Astrocyte (in vitro differentiated cells and primary cell): ENCODE results near the gene DPP7. TPM values are rescaled to one million over a fixed set of nuclear protein-coding genes. Genes with fewer than 3 reads are reported as not detected.

Source experiments
- DNase-seq: peaks from one replicate; pipeline ENCODE4 v3.0.0-alpha.2; 2010; ENCODE audit warnings: low read depth
- FAIRE-seq: peaks from 2 replicates; lab custom pipeline; 2011; peaks lifted over from hg19 to GRCh38; lab: Jason Lieb, UNC
- H2AFZ ChIP-seq: 2 replicates; pipeline ENCODE4 v1.6.0; 2012; ENCODE audit warnings: low read depth, low read length, inconsistent platforms
- H3K27ac ChIP-seq: 2 replicates; pipeline ENCODE4 v1.5.1; 2011; ENCODE audit warnings: low read depth, low read length, inconsistent platforms
- H3K27me3 ChIP-seq: 2 replicates; pipeline ENCODE4 v1.6.0; 2011; ENCODE audit warnings: low read length, inconsistent platforms; ENCODE audit not compliant: insufficient read depth
- H3K36me3 ChIP-seq: 2 replicates; pipeline ENCODE4 v1.5.1; 2011; ENCODE audit warnings: low read length, inconsistent platforms; ENCODE audit not compliant: insufficient read depth
- H3K4me1 ChIP-seq: 2 replicates; pipeline ENCODE4 v1.5.1; 2011; ENCODE audit warnings: low read length, inconsistent platforms; ENCODE audit not compliant: insufficient read depth
- H3K4me2 ChIP-seq: 2 replicates; pipeline ENCODE4 v1.6.0; 2012; ENCODE audit warnings: low read length, inconsistent platforms
- H3K4me3 ChIP-seq: 2 replicates; pipeline ENCODE4 v1.5.1; 2011; ENCODE audit warnings: low read depth, mild to moderate bottlenecking, low read length, inconsistent platforms; ENCODE audit not compliant: insufficient read depth
- H3K79me2 ChIP-seq: 2 replicates; pipeline ENCODE4 v1.6.0; 2012; ENCODE audit warnings: mild to moderate bottlenecking, low read length, inconsistent platforms; ENCODE audit not compliant: insufficient read depth
- H3K9ac ChIP-seq: 2 replicates; pipeline ENCODE4 v1.6.0; 2012; ENCODE audit warnings: mild to moderate bottlenecking, low read length, inconsistent platforms
- H3K9me3 ChIP-seq: 2 replicates; pipeline ENCODE4 v1.5.1; 2012; ENCODE audit warnings: low read depth, mild to moderate bottlenecking, low read length, inconsistent platforms; ENCODE audit not compliant: insufficient read depth
- H4K20me1 ChIP-seq: 2 replicates; pipeline ENCODE4 v1.6.0; 2012; ENCODE audit warnings: low read length, inconsistent platforms; ENCODE audit not compliant: insufficient read depth
- H3K27ac Mint-ChIP-seq: one replicate; pipeline ENCODE4 v1.8.0; 2021; ENCODE audit warnings: mild to moderate bottlenecking, mixed read lengths; ENCODE audit not compliant: unreplicated experiment
- H3K27me3 Mint-ChIP-seq: one replicate; pipeline ENCODE4 v1.8.0; 2021; ENCODE audit warnings: low read depth, mixed read lengths; ENCODE audit not compliant: unreplicated experiment
- H3K36me3 Mint-ChIP-seq: one replicate; pipeline ENCODE4 v1.8.0; 2021; ENCODE audit warnings: low read depth, mixed read lengths; ENCODE audit not compliant: unreplicated experiment
- H3K4me1 Mint-ChIP-seq: one replicate; pipeline ENCODE4 v1.8.0; 2021; ENCODE audit warnings: low read depth, mixed read lengths; ENCODE audit not compliant: unreplicated experiment
- H3K4me3 Mint-ChIP-seq: one replicate; pipeline ENCODE4 v1.8.0; 2021; ENCODE audit warnings: mild to moderate bottlenecking, moderate library complexity, mixed read lengths; ENCODE audit not compliant: unreplicated experiment
- H3K9me3 Mint-ChIP-seq: one replicate; pipeline ENCODE4 v1.8.0; 2021; ENCODE audit warnings: mild to moderate bottlenecking, mixed read lengths; ENCODE audit not compliant: unreplicated experiment
- CTCF ChIP-seq: IDR thresholded peaks from 2 replicates; pipeline ENCODE4 v1.5.1; 2011; ENCODE audit warnings: low read depth, mild to moderate bottlenecking, inconsistent platforms, low read length, moderate library complexity; ENCODE audit not compliant: insufficient read depth
- EZH2 ChIP-seq: IDR thresholded peaks from 2 replicates; pipeline ENCODE4 v1.6.1; 2012; ENCODE audit warnings: mild to moderate bottlenecking, low read length, inconsistent platforms; ENCODE audit not compliant: insufficient read depth
- total RNA-seq: library from RNA; stranded (reverse); gene quantifications from 2 replicates; pipeline ENCODE4 v1.2.1, GENCODE V29; 2021

The DPP7 gene
- total RNA-seq, 1 donor from 2014 or later = 53.8 TPM

DNA sequence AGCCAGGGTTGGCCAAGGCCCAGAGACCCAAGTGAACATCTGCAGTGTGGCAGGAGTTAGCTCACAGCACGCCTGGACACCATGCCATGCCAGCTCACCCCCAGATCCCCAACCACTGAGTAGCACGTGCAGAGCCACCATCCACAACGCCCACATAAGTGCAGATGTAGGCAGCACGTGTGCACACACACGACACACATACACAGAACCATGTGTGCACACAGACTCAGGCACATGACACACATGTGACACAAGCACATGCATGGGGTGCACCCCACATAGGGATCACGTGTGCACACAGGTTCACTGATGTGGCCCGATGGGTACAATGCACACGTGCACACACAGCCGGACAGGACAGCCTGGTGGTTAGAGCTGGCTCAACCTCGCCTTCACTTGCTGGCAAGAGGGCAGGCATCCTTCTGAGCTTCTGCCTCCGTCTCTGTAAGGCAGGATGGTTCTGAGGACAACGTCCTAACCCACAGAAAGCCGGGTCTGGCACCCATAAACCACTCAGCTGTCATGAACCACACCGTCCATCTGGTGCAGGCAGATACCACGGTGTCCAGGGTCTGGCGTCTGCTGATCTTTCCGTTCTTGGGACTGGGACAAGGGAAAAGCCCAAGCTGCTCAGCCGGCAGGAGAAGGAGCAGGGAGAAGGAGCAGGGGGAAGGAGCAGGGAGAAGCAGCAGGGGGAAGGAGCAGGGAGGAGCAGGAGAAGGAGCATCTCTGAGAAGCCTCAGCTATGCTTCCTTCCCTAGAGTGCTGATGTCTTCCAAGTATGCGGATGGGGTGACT lies 43.3 kb upstream of the DPP7 start:
- FAIRE-seq (no peak), DNase-seq (no peak)
- no peaks in the 10 kb centered on the region for H4K20me1 ChIP-seq
- no peak overlapping the region for H3K4me3 ChIP-seq
- H3K4me3 Mint-ChIP-seq = no peak overlapping the region
- H3K27ac Mint-ChIP-seq = no peak overlapping the region
- no peak overlapping the region for H3K4me2 ChIP-seq
- H3K79me2 ChIP-seq = no peaks in the 10 kb centered on the region
- no peaks in the 10 kb centered on the region for H3K9me3 ChIP-seq
- TF ChIP-seq CTCF (no peak), EZH2 (no peak)
- H3K36me3 ChIP-seq = no peaks in the 10 kb centered on the region
- no peaks in the 10 kb centered on the region for H3K36me3 Mint-ChIP-seq
- peaks cover 59% of the 10 kb centered on the region for H3K27me3 Mint-ChIP-seq
- no peaks in the 10 kb centered on the region for H3K9me3 Mint-ChIP-seq
- peaks cover 2% of the 10 kb centered on the region for H3K4me1 Mint-ChIP-seq
- H3K27ac ChIP-seq = no peak overlapping the region
- H3K4me1 ChIP-seq = peaks cover 4% of the 10 kb centered on the region
- peaks cover 24% of the 10 kb centered on the region for H3K27me3 ChIP-seq
- no peak overlapping the region for H3K9ac ChIP-seq
- H2AFZ ChIP-seq = no peak overlapping the region

GRCh38 chr9:137156567-137157375 lies 42.2 kb upstream of the DPP7 start:
- peaks cover 21% of the 10 kb centered on the region for H3K27me3 ChIP-seq
- peaks cover 2% of the 10 kb centered on the region for H3K4me1 Mint-ChIP-seq

More at GRCh38 chr9:137156567-137157375, 42.2 kb upstream of the DPP7 start:
- Histone ChIP-seq H3K4me1 (no peaks in the 10 kb centered on the region), H3K9me3 (no peaks in the 10 kb centered on the region), H3K79me2 (no peaks in the 10 kb centered on the region), H3K27ac (no peak overlapping the region), H2AFZ (peak overlapping the region; percentile 62), H3K4me3 (no peak overlapping the region), H3K36me3 (no peaks in the 10 kb centered on the region), H4K20me1 (no peaks in the 10 kb centered on the region), H3K9ac (no peak overlapping the region), H3K4me2 (peak overlapping the region; percentile 85)
- no peaks in the 10 kb centered on the region for H3K36me3 Mint-ChIP-seq
- TF ChIP-seq EZH2 (no peak), CTCF (no peak)
- H3K4me3 Mint-ChIP-seq = no peak overlapping the region
- DNase-seq (no peak), FAIRE-seq (no peak)
- no peak overlapping the region for H3K27ac Mint-ChIP-seq
- no peaks in the 10 kb centered on the region for H3K9me3 Mint-ChIP-seq
- H3K27me3 Mint-ChIP-seq = peaks cover 55% of the 10 kb centered on the region
